Ovary (tissue), 9 donors: ENCODE results near the gene TRAF3IP3. TPM values are rescaled to one million over a fixed set of nuclear protein-coding genes. Genes with fewer than 3 reads are reported as not detected.

Source experiments
- DNase-seq, 5 donors: peaks; one replicate each; pipeline ENCODE4 v3.0.0-alpha.2; 2019 to 2020
- H3K27ac ChIP-seq, 2 donors: fragments of 200-600 bp; one replicate each; pipeline versions ENCODE4 v1.5.1 to v1.8.0; 2019 to 2022
- H3K27me3 ChIP-seq: fragments of 200-600 bp; one replicate; pipeline ENCODE4 v1.8.0; 2022
- H3K36me3 ChIP-seq: fragments of 200-600 bp; sonication (generic); one replicate; pipeline ENCODE4 v1.5.1; 2019
- H3K4me1 ChIP-seq: one replicate; pipeline ENCODE4 v1.8.1; 2013; ENCODE audit warnings: mild to moderate bottlenecking, moderate library complexity; ENCODE audit not compliant: insufficient read depth
- H3K4me3 ChIP-seq: fragments of 200-600 bp; sonication (generic); one replicate; pipeline ENCODE4 v1.5.1; 2017
- H3K9me3 ChIP-seq, 2 donors: fragments of 200-600 bp in 1 of 2; sonication (generic) in 1 of 2; one replicate each; pipeline versions ENCODE4 v1.5.1 to v1.8.1; 2013 to 2019; ENCODE audit warnings: mild to moderate bottlenecking in 1 of 2, moderate library complexity in 1 of 2
- EP300 ChIP-seq: sonication (generic); formaldehyde crosslinking; IDR thresholded peaks from one replicate; pipeline ENCODE4 v1.6.1; 2017; ENCODE audit warnings: antibody characterized with exemption
- POLR2A ChIP-seq: fragments of 450-650 bp; IDR thresholded peaks from one replicate; pipeline ENCODE4 v1.6.1; 2017; ENCODE audit warnings: antibody characterized with exemption, mild to moderate bottlenecking, moderate library complexity
- WGBS, 3 donors: extraction: QIAGEN DNeasy Blood & Tissue Kit in 1 of 3; methylation state at CpG; one replicate each; pipeline versions ENCODE4 v1.1.5 to v1.1.7; 2013 to 2017; 5-methylcytosine and 5-hydroxymethylcytosine counted together
- intact Hi-C, 4 donors: fragments of 100-400 bp; cut with DNase I; formaldehyde crosslinking; loops; one replicate each; pipeline versions ENCODE4 v1.11.0 to v1.15.1; 2022 to 2023
- polyA plus RNA-seq, 2 donors: library from polyadenylated mRNA; stranded (reverse); fragments of 200-250 nt in 1 of 2; fragments of 350-450 nt in 1 of 2; fragmentation: Illumina TruSeq in 1 of 2; extraction: RNeasy Lipid Tissue Mini Kit (QIAGEN cat#74804) in 1 of 2; gene quantifications; one replicate each; pipeline ENCODE4 v1.2.3, GENCODE V29; 2013 to 2014
- total RNA-seq, 7 donors: library from RNA; depleted of rRNA in 2 of 7; stranded (reverse); fragments of >200 nt in 2 of 7; fragmentation: NEBNext Ultra II Directional in 3 of 7; extraction: Animal tissue kit (Norgen Biotek cat#: 25700) in 3 of 7; gene quantifications; one replicate each; pipeline versions ENCODE4 v1.1.0 to v1.2.4, GENCODE V29; 2016 to 2023
- TF ChIP-seq, protein P1 (sequence below), 3 donors: fragments of 450-650 bp in 2 of 3; fragments of 200-600 bp in 1 of 3; IDR thresholded peaks; one replicate each; pipeline versions ENCODE4 v1.5.1 to v1.8.0; 2016 to 2022; ENCODE audit warnings: antibody characterized with exemption in 3 of 3, mild to moderate bottlenecking in 1 of 3
- donor health status: DM: no; HTN: no; CAD: no; lungs with moderate emphysema.
- donor health status: DM: no; HTN: no; CAD: no.
- donor health status: Bipolar disorder and iron deficiency.
- donor health status: DM: yes; HTN: yes; CAD: no.
- donor health status: DM: no; HTN: no; CAD: no.
- donor health status: DM: yes; HTN: yes; CAD: no.

TRAF3IP3 gene
- total and polyA plus RNA-seq, 9 donors: 0.34 to 5.6 (median 1.4) TPM

GRCh38 chr1:209738270-209738669 lies 17.6 kb upstream of the TRAF3IP3 start:
- Histone ChIP-seq H3K4me3 (no peak overlapping the region), H3K4me1 (peaks cover 10% of the 10 kb centered on the region), H3K27me3 (no peaks in the 10 kb centered on the region), H3K36me3 (no peaks in the 10 kb centered on the region), H3K27ac (no peak overlapping the region), H3K9me3 (no peaks in the 10 kb centered on the region)
- WGBS, 3 donors: 89 to 92% (median 92%) methylated on average over 1 of the region's 1 CpG
- intact Hi-C loops: no loop called here
- TF ChIP-seq, protein P1, sequence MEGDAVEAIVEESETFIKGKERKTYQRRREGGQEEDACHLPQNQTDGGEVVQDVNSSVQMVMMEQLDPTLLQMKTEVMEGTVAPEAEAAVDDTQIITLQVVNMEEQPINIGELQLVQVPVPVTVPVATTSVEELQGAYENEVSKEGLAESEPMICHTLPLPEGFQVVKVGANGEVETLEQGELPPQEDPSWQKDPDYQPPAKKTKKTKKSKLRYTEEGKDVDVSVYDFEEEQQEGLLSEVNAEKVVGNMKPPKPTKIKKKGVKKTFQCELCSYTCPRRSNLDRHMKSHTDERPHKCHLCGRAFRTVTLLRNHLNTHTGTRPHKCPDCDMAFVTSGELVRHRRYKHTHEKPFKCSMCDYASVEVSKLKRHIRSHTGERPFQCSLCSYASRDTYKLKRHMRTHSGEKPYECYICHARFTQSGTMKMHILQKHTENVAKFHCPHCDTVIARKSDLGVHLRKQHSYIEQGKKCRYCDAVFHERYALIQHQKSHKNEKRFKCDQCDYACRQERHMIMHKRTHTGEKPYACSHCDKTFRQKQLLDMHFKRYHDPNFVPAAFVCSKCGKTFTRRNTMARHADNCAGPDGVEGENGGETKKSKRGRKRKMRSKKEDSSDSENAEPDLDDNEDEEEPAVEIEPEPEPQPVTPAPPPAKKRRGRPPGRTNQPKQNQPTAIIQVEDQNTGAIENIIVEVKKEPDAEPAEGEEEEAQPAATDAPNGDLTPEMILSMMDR (IDR thresholded peaks at IDR 0.05): no peak
- TF ChIP-seq EP300: no peak
- TF ChIP-seq POLR2A: no peak
- no peak for DNase-seq

GRCh38 chr1:209741193-209741592 lies 14.7 kb upstream of the TRAF3IP3 start:
- H3K36me3 ChIP-seq: no peaks in the 10 kb centered on the region
- WGBS, 3 donors: 94 to 96% (median 95%) methylated on average over 3 of the region's 3 CpGs

DNA sequence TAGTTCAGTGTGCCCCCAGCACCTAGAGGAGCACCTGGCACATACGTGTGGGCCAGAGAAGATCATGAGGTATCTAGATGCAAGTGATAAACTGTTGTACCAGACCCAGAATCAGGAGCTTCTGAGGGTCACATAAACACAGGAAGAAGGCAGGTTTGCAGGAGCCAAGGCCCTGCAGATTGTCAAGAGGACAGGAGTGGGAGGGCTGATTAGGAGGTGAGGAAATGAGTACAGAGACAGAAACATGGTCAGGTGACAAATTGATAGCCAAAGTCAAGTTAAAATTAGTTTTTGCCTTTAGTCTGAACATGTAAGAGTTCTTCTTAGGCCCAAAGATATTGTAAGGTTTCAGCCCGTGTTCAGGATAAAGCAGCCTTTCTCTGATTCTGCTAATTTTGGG lies 14.0 kb upstream of the TRAF3IP3 start:
- intact Hi-C loops: loop anchor here in 2 of 4 donors (5.0 to 10.0 kb wide), 2 partner anchors 47 to 155 kb away; no protein-coding TSS in a partner anchor
- Histone ChIP-seq H3K9me3 (no peaks in the 10 kb centered on the region), H3K27ac (peak overlapping the region; percentile 14 to 33), H3K27me3 (no peaks in the 10 kb centered on the region), H3K36me3 (no peaks in the 10 kb centered on the region), H3K4me1 (peaks cover 10% of the 10 kb centered on the region), H3K4me3 (no peak overlapping the region)
- TF ChIP-seq EP300: no peak
- TF ChIP-seq, protein P1 (IDR thresholded peaks at IDR 0.05): no peak
- no peak for TF ChIP-seq POLR2A
- WGBS, 3 donors: 26 to 49% (median 26%) methylated on average over 2 of the region's 2 CpGs
- no peak for DNase-seq

More at GRCh38 chr1:209741193-209741592, 14.7 kb upstream of the TRAF3IP3 start:
- Histone ChIP-seq H3K27ac (no peak overlapping the region), H3K9me3 (no peaks in the 10 kb centered on the region), H3K4me1 (peaks cover 10% of the 10 kb centered on the region), H3K27me3 (no peaks in the 10 kb centered on the region), H3K4me3 (no peak overlapping the region)
- no peak for DNase-seq
- intact Hi-C loops: loop anchor here in 2 of 4 donors (5.0 to 10.0 kb wide), 2 partner anchors 46 to 154 kb away; no protein-coding TSS in a partner anchor
- no peak for TF ChIP-seq POLR2A
- TF ChIP-seq, protein P1 (IDR thresholded peaks at IDR 0.05): no peak
- TF ChIP-seq EP300: no peak

DNA sequence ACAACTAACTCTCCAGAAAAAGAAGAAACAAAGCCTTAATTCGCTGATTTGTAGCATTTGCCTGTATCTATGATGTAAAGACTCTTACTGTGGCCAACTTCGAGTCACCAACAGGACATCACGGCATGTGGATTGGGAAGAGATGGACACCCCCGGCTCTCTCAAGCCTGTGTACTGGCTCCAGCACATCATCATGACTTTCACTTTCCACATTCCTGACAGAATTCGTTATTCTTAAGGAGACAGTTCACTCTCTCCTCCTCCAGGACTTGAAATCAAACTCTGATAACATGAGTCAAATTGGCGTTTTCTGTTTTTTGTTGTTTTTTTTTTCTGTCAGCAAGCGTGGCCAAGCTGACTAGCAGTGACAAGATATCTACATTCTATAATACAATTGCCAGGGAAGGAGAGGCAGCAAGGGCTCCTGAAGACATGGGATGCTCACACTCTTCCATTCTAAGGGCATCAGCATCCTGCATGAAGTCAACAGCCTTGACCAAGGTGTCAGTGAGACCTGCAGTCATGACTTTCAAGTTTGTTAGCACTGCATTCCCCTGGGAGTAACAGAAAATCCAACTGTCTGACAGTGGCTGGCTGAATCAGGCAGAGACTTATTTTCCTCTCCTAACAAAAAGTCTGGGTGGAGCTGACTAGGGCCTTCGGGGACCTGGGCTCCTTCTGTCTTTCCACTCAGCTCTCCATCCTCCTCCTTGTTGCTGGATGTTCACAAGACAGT lies 13.3 kb upstream of the TRAF3IP3 start:
- Histone ChIP-seq H3K27me3 (no peaks in the 10 kb centered on the region), H3K4me3 (no peak overlapping the region), H3K9me3 (no peaks in the 10 kb centered on the region), H3K27ac (peak overlapping the region; percentile 14 to 33), H3K36me3 (no peaks in the 10 kb centered on the region), H3K4me1 (peaks cover 13% of the 10 kb centered on the region)
- intact Hi-C loops: loop anchor here in 2 of 4 donors (5.0 to 10.0 kb wide), 2 partner anchors 48 to 155 kb away; no protein-coding TSS in a partner anchor
- WGBS, 3 donors: 7 to 10% (median 8%) methylated on average over 8 of the region's 8 CpGs
- TF ChIP-seq, protein P1 (IDR thresholded peaks at IDR 0.05): no peak
- no peak for TF ChIP-seq EP300
- no peak for TF ChIP-seq POLR2A
- DNase-seq: peak in 1 of 5 donors; percentile 31
